Caco-2 (cell line): ENCODE data around the gene MLN. TPM values are rescaled to one million over a fixed set of nuclear protein-coding genes. Genes with fewer than 3 reads are reported as not detected.
A peak's percentile ranks its signal among the peaks of the same experiment; 100 is the strongest.

ENCODE experiments used
- BruUV-seq: library from RNA; stranded (reverse); fragments of 400-500 nt; replicated peaks from 2 replicates; lab custom pipeline; 2021; lab: Mats Ljungman, UMichigan
- CTCF ChIA-PET: fragments of 300-600 bp; sonication (Branson Sonifier 250); formaldehyde crosslinking; loops from one replicate; lab custom pipeline; 2022; ENCODE audit warnings: antibody characterized with exemption; lab: Charles Lee
- POLR2A ChIA-PET: fragments of 300-600 bp; sonication (Branson Sonifier 250); formaldehyde crosslinking; loops from one replicate; lab custom pipeline; 2022; ENCODE audit warnings: antibody characterized with exemption; lab: Charles Lee
- DNase-seq, 2 experiments: peaks; one replicate each; pipeline versions ENCODE4 v3.0.0 to v3.0.0-alpha.2; 2020 to 2022
- H3K27me3 ChIP-seq: replicated peaks from 2 replicates; pipeline ENCODE4 v1.6.0; 2011; ENCODE audit warnings: low read length; ENCODE audit not compliant: control insufficient read depth, insufficient read depth
- H3K36me3 ChIP-seq: 2 replicates; pipeline ENCODE4 v1.5.1; 2011; ENCODE audit warnings: low read length; ENCODE audit not compliant: control insufficient read depth, insufficient read depth
- H3K4me1 ChIP-seq: fragments of 250-450 bp; sonication (Bioruptor Pico); 2 replicates; pipeline ENCODE4 v1.5.1; 2020; ENCODE audit warnings: mild to moderate bottlenecking
- H3K4me3 ChIP-seq: 2 replicates; pipeline ENCODE4 v1.5.1; 2011; ENCODE audit warnings: low read depth, mild to moderate bottlenecking, control low read depth, low read length
- H3K9me3 ChIP-seq: fragments of 250-450 bp; sonication (Bioruptor Pico); 2 replicates; pipeline ENCODE4 v1.5.1; 2020; ENCODE audit warnings: mild to moderate bottlenecking, moderate library complexity
- H3K27ac Mint-ChIP-seq: one replicate; pipeline ENCODE4 v1.8.0; 2022; ENCODE audit warnings: mixed read lengths; ENCODE audit not compliant: unreplicated experiment
- H3K27me3 Mint-ChIP-seq: one replicate; pipeline ENCODE4 v1.8.0; 2022; ENCODE audit warnings: mixed read lengths; ENCODE audit not compliant: insufficient read depth, unreplicated experiment
- H3K36me3 Mint-ChIP-seq: one replicate; pipeline ENCODE4 v1.8.0; 2022; ENCODE audit warnings: mild to moderate bottlenecking, mixed read lengths; ENCODE audit not compliant: insufficient read depth, unreplicated experiment
- H3K4me1 Mint-ChIP-seq: one replicate; pipeline ENCODE4 v1.8.0; 2022; ENCODE audit warnings: low read depth, mixed read lengths; ENCODE audit not compliant: unreplicated experiment
- H3K4me3 Mint-ChIP-seq: one replicate; pipeline ENCODE4 v1.8.0; 2022; ENCODE audit warnings: mild to moderate bottlenecking, moderate library complexity, mixed read lengths; ENCODE audit not compliant: unreplicated experiment
- H3K9me3 Mint-ChIP-seq: one replicate; pipeline ENCODE4 v1.8.0; 2022; ENCODE audit warnings: mixed read lengths; ENCODE audit not compliant: unreplicated experiment
- intact Hi-C: fragments of 100-400 bp; cut with micrococcal nuclease; formaldehyde crosslinking; loops from one replicate; pipeline ENCODE4 v1.10.0; 2022; ENCODE audit not compliant: unreplicated experiment
- total RNA-seq: library from RNA; stranded (reverse); gene quantifications from 2 replicates; pipeline ENCODE4 v1.2.3, GENCODE V29; 2022
- TF ChIP-seq, protein P1 (sequence below), 2 experiments: fragments of 200-600 bp in 1 of 2; IDR thresholded peaks; 1 replicate in 1 of 2; 2 replicates in 1 of 2; pipeline versions ENCODE4 v1.5.1 to v1.8.0; 2011 to 2022; ENCODE audit warnings: antibody characterized with exemption in 1 of 2, control low read depth in 1 of 2, inconsistent platforms in 1 of 2, low read depth in 1 of 2, low read length in 1 of 2, mild to moderate bottlenecking in 1 of 2, moderate library complexity in 1 of 2; ENCODE audit not compliant: insufficient read depth in 1 of 2, severe bottlenecking in 1 of 2, unreplicated experiment in 1 of 2

Gene MLN
- total RNA-seq, 1 experiment from 2014 or later: not detected

DNA sequence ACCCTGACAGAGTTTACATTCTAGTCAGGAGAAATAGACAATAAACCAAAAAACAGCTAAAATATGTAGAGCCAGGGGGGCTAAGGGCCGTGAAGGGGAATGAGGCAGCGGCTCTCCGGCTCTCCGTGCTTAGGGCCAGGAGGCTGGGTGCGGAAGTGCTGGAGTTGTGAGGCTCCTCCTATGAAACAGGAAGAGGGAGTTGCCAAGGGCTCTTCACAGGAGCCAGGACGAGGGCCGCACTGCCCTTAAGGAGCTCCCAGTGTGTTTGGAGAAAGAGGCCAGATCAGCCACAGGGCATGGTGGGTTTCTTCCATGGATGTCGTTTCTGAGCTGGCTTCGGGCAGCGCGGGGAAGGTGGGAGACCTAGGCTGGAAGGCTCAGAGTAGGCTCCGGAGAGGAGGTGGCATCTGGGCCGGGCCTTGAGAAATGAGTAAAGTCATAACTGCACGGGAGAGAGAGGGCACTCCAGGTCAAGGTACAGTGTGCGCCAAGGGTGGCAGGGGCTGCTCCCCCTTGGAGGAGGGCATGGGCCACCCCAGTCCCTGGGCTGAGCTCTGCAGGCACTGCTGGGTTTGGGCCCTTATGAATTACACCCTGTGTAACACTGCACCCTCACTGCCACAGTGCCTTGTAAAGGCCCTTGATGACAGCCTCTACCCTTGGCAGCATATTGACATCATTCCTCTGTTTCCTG is 20.8 kb upstream of the MLN start:
- intact Hi-C loops: no loop called here
- POLR2A ChIA-PET: no interaction called here
- TF ChIP-seq, protein P1, sequence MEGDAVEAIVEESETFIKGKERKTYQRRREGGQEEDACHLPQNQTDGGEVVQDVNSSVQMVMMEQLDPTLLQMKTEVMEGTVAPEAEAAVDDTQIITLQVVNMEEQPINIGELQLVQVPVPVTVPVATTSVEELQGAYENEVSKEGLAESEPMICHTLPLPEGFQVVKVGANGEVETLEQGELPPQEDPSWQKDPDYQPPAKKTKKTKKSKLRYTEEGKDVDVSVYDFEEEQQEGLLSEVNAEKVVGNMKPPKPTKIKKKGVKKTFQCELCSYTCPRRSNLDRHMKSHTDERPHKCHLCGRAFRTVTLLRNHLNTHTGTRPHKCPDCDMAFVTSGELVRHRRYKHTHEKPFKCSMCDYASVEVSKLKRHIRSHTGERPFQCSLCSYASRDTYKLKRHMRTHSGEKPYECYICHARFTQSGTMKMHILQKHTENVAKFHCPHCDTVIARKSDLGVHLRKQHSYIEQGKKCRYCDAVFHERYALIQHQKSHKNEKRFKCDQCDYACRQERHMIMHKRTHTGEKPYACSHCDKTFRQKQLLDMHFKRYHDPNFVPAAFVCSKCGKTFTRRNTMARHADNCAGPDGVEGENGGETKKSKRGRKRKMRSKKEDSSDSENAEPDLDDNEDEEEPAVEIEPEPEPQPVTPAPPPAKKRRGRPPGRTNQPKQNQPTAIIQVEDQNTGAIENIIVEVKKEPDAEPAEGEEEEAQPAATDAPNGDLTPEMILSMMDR (IDR thresholded peaks at IDR 0.05; ENCODE audit: insufficient read depth in 1 of 2, low read depth in 1 of 2, low read length in 1 of 2, severe bottlenecking in 1 of 2, unreplicated experiment in 1 of 2): no peak
- no peaks in the 10 kb centered on the region for H3K27me3 ChIP-seq
- H3K4me3 ChIP-seq: no peak overlapping the region
- H3K36me3 ChIP-seq: no peaks in the 10 kb centered on the region
- Mint-ChIP-seq H3K4me1 (peaks cover 26% of the 10 kb centered on the region), H3K36me3 (no peaks in the 10 kb centered on the region), H3K9me3 (no peaks in the 10 kb centered on the region), H3K27me3 (peaks cover 3% of the 10 kb centered on the region), H3K27ac (no peak overlapping the region), H3K4me3 (no peak overlapping the region)
- H3K4me1 ChIP-seq: peaks cover 25% of the 10 kb centered on the region
- CTCF ChIA-PET: interaction anchor here (0.6 to 1.1 kb wide), 3 partner anchors 36 to 339 kb away, joined by 3 to 4 read pairs (median 3); partner anchors contain the start of gene LEMD2
- BruUV-seq: no TSS peak
- no peaks in the 10 kb centered on the region for H3K9me3 ChIP-seq
- no peak for DNase-seq

DNA sequence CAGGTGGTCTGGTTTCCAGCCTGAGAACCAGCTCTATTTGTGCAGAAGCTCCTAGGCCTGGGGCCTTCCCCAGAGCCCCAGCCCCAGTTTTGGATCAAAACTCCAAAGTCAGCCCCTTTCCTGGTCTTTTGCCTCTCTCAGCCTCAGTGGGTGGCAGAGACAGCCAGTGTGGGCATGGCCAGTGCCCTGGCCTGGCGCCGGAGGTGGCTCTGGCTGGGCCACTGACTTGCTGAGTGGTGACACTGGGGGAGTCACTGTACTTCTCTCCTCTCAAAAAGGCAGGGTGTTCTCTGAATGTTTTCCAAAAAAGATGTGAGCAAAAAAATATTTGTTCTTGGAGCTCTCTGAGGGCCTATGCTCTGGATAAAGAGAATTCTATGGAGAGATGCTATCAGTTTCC is 20.0 kb upstream of the MLN start:
- Mint-ChIP-seq H3K9me3 (no peaks in the 10 kb centered on the region), H3K4me3 (no peak overlapping the region), H3K27ac (no peak overlapping the region), H3K36me3 (no peaks in the 10 kb centered on the region), H3K27me3 (peaks cover 3% of the 10 kb centered on the region), H3K4me1 (peaks cover 21% of the 10 kb centered on the region)
- Histone ChIP-seq H3K9me3 (no peaks in the 10 kb centered on the region), H3K4me1 (peaks cover 26% of the 10 kb centered on the region), H3K4me3 (no peak overlapping the region), H3K36me3 (no peaks in the 10 kb centered on the region), H3K27me3 (no peaks in the 10 kb centered on the region)
- ChIA-PET POLR2A (no interaction called here), CTCF (interaction anchor here (0.6 kb wide), 1 partner anchor 101 kb away, joined by 3 read pairs; no protein-coding TSS in a partner anchor)
- TF ChIP-seq, protein P1 (IDR thresholded peaks at IDR 0.05; ENCODE audit: insufficient read depth in 1 of 2, low read depth in 1 of 2, low read length in 1 of 2, severe bottlenecking in 1 of 2, unreplicated experiment in 1 of 2): no peak
- no peak for DNase-seq
- intact Hi-C loops: no loop called here
- BruUV-seq: no TSS peak

GRCh38 chr6:33822575-33823395 is 19.0 kb upstream of the MLN start:
- no TSS peak for BruUV-seq
- TF ChIP-seq, protein P1 (IDR thresholded peaks at IDR 0.05; ENCODE audit: insufficient read depth in 1 of 2, low read depth in 1 of 2, low read length in 1 of 2, severe bottlenecking in 1 of 2, unreplicated experiment in 1 of 2): peak in 1 of 2 experiments; percentile 49
- Mint-ChIP-seq H3K27ac (no peak overlapping the region), H3K4me1 (peaks cover 10% of the 10 kb centered on the region), H3K36me3 (no peaks in the 10 kb centered on the region), H3K9me3 (no peaks in the 10 kb centered on the region), H3K4me3 (no peak overlapping the region), H3K27me3 (peaks cover 3% of the 10 kb centered on the region)
- H3K4me3 ChIP-seq: no peak overlapping the region
- no peaks in the 10 kb centered on the region for H3K9me3 ChIP-seq
- H3K4me1 ChIP-seq: peaks cover 16% of the 10 kb centered on the region
- peak; percentile 49 to 56 for DNase-seq
- no peaks in the 10 kb centered on the region for H3K36me3 ChIP-seq
- CTCF ChIA-PET: interaction anchor here (1.0 kb wide), 1 partner anchor 202 kb away, joined by 3 read pairs; no protein-coding TSS in a partner anchor
- H3K27me3 ChIP-seq: no peaks in the 10 kb centered on the region
- POLR2A ChIA-PET: no interaction called here
- intact Hi-C loops: no loop called here
